ENCODE measurements around the gene IMMP2L. TPM values are rescaled to one million over a fixed set of nuclear protein-coding genes. Genes with fewer than 3 reads are reported as not detected.

Gene IMMP2L
- total and polyA plus RNA-seq, 2 of the 4 experiments (the other 2 are of a cell fraction) = 5.8 to 9.3 TPM

DNA sequence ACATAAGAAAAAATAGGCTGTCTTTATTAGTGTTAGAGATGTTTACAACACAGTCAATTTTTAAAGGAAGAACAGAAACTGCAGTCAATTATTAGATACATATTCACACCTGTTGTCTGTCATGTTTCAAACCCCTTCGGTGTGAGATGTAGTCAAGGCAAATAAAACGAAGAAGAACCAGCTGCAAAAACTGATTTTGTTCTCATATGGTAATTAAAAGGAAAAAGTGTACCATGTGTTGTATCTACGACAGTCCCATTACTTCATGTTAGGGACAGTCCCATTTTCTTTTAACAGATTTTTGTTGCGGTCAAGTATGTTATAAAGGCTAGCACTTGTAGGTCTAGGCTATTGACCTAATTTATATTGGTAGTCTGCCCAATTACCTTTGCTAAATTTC lies 321.9 kb downstream of the IMMP2L start:
- Histone ChIP-seq H2BK120ac (ENCODE audit: low read depth, low read length) (no peak overlapping the region), H4K5ac (ENCODE audit: low read depth, low read length) (no peak overlapping the region), H2BK20ac (ENCODE audit: low read depth, low read length) (no peak overlapping the region), H2BK15ac (ENCODE audit: low read depth, low read length) (no peak overlapping the region), H3K4me3 (ENCODE audit: insufficient read depth, low read depth, low read length) (no peak overlapping the region), H3K27ac (ENCODE audit: insufficient read depth, low read length) (no peak overlapping the region), H3K9ac (ENCODE audit: low read depth, low read length) (no peak overlapping the region), H4K91ac (ENCODE audit: insufficient read depth, low read depth, low read length) (no peak overlapping the region), H3K79me1 (ENCODE audit: low read depth in 1 of 2, low read length in 2 of 2) (no peaks in the 10 kb centered on the region), H3K27me3 (ENCODE audit: control insufficient read depth, insufficient read depth, low read length) (no peaks in the 10 kb centered on the region), H2AFZ (replicated peaks; ENCODE audit: low read length, poor library complexity) (no peak overlapping the region), H4K8ac (ENCODE audit: low read depth in 2 of 2, low read length in 2 of 2) (no peak overlapping the region), H3K4me1 (ENCODE audit: control insufficient read depth, insufficient read depth, low read length) (no peaks in the 10 kb centered on the region), H3K4ac (ENCODE audit: low read depth, low read length) (no peak overlapping the region), H2AK5ac (ENCODE audit: low read depth, low read length) (no peak overlapping the region), H2AK9ac (replicated peaks; ENCODE audit: low read depth, low read length, poor library complexity) (no peak overlapping the region), H3K14ac (replicated peaks; ENCODE audit: low read depth, low read length) (no peak overlapping the region), H3K56ac (ENCODE audit: extremely low read depth, insufficient read depth, low read length) (no peak overlapping the region), H2BK5ac (ENCODE audit: low read depth, low read length, poor library complexity, severe bottlenecking) (no peak overlapping the region), H3K4me2 (ENCODE audit: low read depth, low read length) (no peak overlapping the region), H3K23ac (ENCODE audit: low read depth, low read length) (no peak overlapping the region), H3K9me1 (ENCODE audit: insufficient read depth, low read length) (no peaks in the 10 kb centered on the region), H3K36me3 (ENCODE audit: control insufficient read depth, insufficient read depth, low read length) (no peaks in the 10 kb centered on the region), H3K18ac (ENCODE audit: low read depth, low read length) (no peak overlapping the region), H4K20me1 (ENCODE audit: insufficient read depth, low read length) (no peaks in the 10 kb centered on the region), H3K9me3 (ENCODE audit: control insufficient read depth, insufficient read depth, low read length) (no peaks in the 10 kb centered on the region)
- ChIA-PET CTCF (no interaction called here), POLR2A (ENCODE audit: unreplicated experiment) (no interaction called here)
- intact Hi-C loops (cut with micrococcal nuclease) = no loop called here
- no peak for ATAC-seq (ENCODE audit: low read depth)
- dilution Hi-C loops (cut with HindIII; ENCODE audit: low sequenced_read_pairs, unreplicated experiment) = no loop called here
- TF ChIP-seq MAFK (IDR thresholded peaks at IDR 0.05; ENCODE audit: low read depth, low read length) (no peak), CHD1 (IDR thresholded peaks at IDR 0.05; ENCODE audit: low read depth, low read length) (no peak), CEBPB (IDR thresholded peaks at IDR 0.05; ENCODE audit: low read depth, low read length) (no peak), RAD21 (IDR thresholded peaks at IDR 0.05; ENCODE audit: low read length) (no peak), BHLHE40 (IDR thresholded peaks at IDR 0.05; ENCODE audit: low read depth, low read length) (no peak), MXI1 (IDR thresholded peaks at IDR 0.05; ENCODE audit: borderline replicate concordance, low read depth, low read length) (no peak), POLR2A (IDR thresholded peaks at IDR 0.05; ENCODE audit: low read depth, low read length) (no peak), SMC3 (IDR thresholded peaks at IDR 0.05; ENCODE audit: low read depth, low read length) (no peak), NFE2L2 (IDR thresholded peaks at IDR 0.05; ENCODE audit: low read depth, low read length) (no peak), RCOR1 (IDR thresholded peaks at IDR 0.05; ENCODE audit: insufficient replicate concordance, low read length) (no peak), MAZ (IDR thresholded peaks at IDR 0.05; ENCODE audit: borderline replicate concordance, low read depth, low read length) (no peak), RFX5 (IDR thresholded peaks at IDR 0.05; ENCODE audit: low read depth, low read length) (no peak), FOS (IDR thresholded peaks at IDR 0.05; ENCODE audit: low read depth, low read length) (no peak)
- TF ChIP-seq, protein P1, sequence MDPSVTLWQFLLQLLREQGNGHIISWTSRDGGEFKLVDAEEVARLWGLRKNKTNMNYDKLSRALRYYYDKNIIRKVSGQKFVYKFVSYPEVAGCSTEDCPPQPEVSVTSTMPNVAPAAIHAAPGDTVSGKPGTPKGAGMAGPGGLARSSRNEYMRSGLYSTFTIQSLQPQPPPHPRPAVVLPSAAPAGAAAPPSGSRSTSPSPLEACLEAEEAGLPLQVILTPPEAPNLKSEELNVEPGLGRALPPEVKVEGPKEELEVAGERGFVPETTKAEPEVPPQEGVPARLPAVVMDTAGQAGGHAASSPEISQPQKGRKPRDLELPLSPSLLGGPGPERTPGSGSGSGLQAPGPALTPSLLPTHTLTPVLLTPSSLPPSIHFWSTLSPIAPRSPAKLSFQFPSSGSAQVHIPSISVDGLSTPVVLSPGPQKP (IDR thresholded peaks at IDR 0.05; ENCODE audit: borderline replicate concordance, low read depth, low read length) = no peak
- TF ChIP-seq, protein P2, sequence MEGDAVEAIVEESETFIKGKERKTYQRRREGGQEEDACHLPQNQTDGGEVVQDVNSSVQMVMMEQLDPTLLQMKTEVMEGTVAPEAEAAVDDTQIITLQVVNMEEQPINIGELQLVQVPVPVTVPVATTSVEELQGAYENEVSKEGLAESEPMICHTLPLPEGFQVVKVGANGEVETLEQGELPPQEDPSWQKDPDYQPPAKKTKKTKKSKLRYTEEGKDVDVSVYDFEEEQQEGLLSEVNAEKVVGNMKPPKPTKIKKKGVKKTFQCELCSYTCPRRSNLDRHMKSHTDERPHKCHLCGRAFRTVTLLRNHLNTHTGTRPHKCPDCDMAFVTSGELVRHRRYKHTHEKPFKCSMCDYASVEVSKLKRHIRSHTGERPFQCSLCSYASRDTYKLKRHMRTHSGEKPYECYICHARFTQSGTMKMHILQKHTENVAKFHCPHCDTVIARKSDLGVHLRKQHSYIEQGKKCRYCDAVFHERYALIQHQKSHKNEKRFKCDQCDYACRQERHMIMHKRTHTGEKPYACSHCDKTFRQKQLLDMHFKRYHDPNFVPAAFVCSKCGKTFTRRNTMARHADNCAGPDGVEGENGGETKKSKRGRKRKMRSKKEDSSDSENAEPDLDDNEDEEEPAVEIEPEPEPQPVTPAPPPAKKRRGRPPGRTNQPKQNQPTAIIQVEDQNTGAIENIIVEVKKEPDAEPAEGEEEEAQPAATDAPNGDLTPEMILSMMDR (conservative IDR thresholded peaks at IDR 0.05; ENCODE audit: low read depth, low read length) = no peak
- TF ChIP-seq, protein P3, sequence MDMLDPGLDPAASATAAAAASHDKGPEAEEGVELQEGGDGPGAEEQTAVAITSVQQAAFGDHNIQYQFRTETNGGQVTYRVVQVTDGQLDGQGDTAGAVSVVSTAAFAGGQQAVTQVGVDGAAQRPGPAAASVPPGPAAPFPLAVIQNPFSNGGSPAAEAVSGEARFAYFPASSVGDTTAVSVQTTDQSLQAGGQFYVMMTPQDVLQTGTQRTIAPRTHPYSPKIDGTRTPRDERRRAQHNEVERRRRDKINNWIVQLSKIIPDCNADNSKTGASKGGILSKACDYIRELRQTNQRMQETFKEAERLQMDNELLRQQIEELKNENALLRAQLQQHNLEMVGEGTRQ (IDR thresholded peaks at IDR 0.05; ENCODE audit: low read depth, low read length) = no peak
- DNase-seq = no peak
- BruUV-seq (replicated peaks) = no TSS peak
- WGBS, 2 experiments (ENCODE audit: extremely low coverage in 2 of 2, insufficient read length in 1 of 2) = no CpG with 5 or more reads among the region's 4 CpGs
- in situ Hi-C loops (cut with MboI; ENCODE audit: low sequenced_read_pairs) = no loop called here
